ENCODE results near the gene FRAS1. TPM values are rescaled to one million over a fixed set of nuclear protein-coding genes. Genes with fewer than 3 reads are reported as not detected.

The FRAS1 gene
- total and polyA plus RNA-seq, 2 of the 8 experiments (the other 6 are each of a cell fraction or from before 2014, with no cell fraction given) = 38.5 to 109 TPM

- TF ChIP-seq RFX5 (IDR thresholded peaks at IDR 0.05; ENCODE audit: borderline replicate concordance, low read depth, low read length) (no peak), TEAD4 (IDR thresholded peaks at IDR 0.05; ENCODE audit: low read depth, low read length) (peak; percentile 74), CREB1 (IDR thresholded peaks at IDR 0.05) (no peak), TBP (IDR thresholded peaks at IDR 0.05; ENCODE audit: low read depth, low read length) (peak; percentile 60; the same call in 1 of the 2 replicates), BCL11A (IDR thresholded peaks at IDR 0.05; ENCODE audit: low read depth in 2 of 2, low read length in 2 of 2) (no peak), USF2 (IDR thresholded peaks at IDR 0.05; ENCODE audit: low read length) (no peak), YY1 (IDR thresholded peaks at IDR 0.05; ENCODE audit: low read depth, low read length) (no peak), CBX8 (IDR thresholded peaks at IDR 0.05; ENCODE audit: borderline replicate concordance, low read depth, low read length) (no peak), KDM5A (IDR thresholded peaks at IDR 0.05; ENCODE audit: low read length) (no peak), SAP30 (IDR thresholded peaks at IDR 0.05; ENCODE audit: insufficient read depth, insufficient replicate concordance, low read length) (no peak), ASH2L (IDR thresholded peaks at IDR 0.05; ENCODE audit: low read length) (no peak), SP2 (IDR thresholded peaks at IDR 0.05; ENCODE audit: low read length) (no peak), SIRT6 (IDR thresholded peaks at IDR 0.05; ENCODE audit: low read length) (no peak), POLR2A (IDR thresholded peaks at IDR 0.05; ENCODE audit: control extremely low read depth in 1 of 2, low read depth in 2 of 2, low read length in 2 of 2) (peak in 1 of 2 experiments; percentile 47; a peak in 1 of 3 replicates), E2F6 (IDR thresholded peaks at IDR 0.05) (no peak), JUN (IDR thresholded peaks at IDR 0.05; ENCODE audit: low read depth, low read length) (peak; percentile 97), SIN3A (conservative IDR thresholded peaks at IDR 0.05 in 1 of 2, IDR thresholded peaks at IDR 0.05 in 1 of 2; ENCODE audit: low read depth in 1 of 2, low read length in 2 of 2) (no peak), GABPA (IDR thresholded peaks at IDR 0.05; ENCODE audit: borderline replicate concordance, insufficient read depth, low read length) (no peak), HDAC6 (IDR thresholded peaks at IDR 0.05; ENCODE audit: low read depth, low read length) (no peak), GTF2F1 (IDR thresholded peaks at IDR 0.05; ENCODE audit: borderline replicate concordance, low read depth, low read length) (no peak), PHF8 (conservative IDR thresholded peaks at IDR 0.05; ENCODE audit: low read depth, low read length) (no peak; the same call in 1 of the 2 replicates), TAF7 (optimal IDR thresholded peaks at IDR 0.05; ENCODE audit: borderline replicate concordance, low read depth, low read length) (no peak), KDM1A (IDR thresholded peaks at IDR 0.05; ENCODE audit: borderline replicate concordance, low read length) (no peak)
- TF ChIP-seq, protein P1, sequence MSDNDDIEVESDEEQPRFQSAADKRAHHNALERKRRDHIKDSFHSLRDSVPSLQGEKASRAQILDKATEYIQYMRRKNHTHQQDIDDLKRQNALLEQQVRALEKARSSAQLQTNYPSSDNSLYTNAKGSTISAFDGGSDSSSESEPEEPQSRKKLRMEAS (IDR thresholded peaks at IDR 0.05) = no peak
These were observed 495.4 kb downstream of the FRAS1 start (continued) for GRCh38 chr4:78552389-78553042.

Measured in H1 (cell line).